HG03103 (cell line): Measurements from ENCODE around the gene MAGEB3.
"Not testable (repeated sequence)": the region's sequence is repeated elsewhere in the genome, so short reads cannot be mapped to it uniquely, and the experiment has no call there.

Experiments
- ATAC-seq: cut with Tn5 transposase; IDR thresholded peaks from one replicate; pipeline ENCODE4 v1.9.1; 2021; ENCODE audit warnings: low read depth; ENCODE audit not compliant: unreplicated experiment

The MAGEB3 gene, protein sequence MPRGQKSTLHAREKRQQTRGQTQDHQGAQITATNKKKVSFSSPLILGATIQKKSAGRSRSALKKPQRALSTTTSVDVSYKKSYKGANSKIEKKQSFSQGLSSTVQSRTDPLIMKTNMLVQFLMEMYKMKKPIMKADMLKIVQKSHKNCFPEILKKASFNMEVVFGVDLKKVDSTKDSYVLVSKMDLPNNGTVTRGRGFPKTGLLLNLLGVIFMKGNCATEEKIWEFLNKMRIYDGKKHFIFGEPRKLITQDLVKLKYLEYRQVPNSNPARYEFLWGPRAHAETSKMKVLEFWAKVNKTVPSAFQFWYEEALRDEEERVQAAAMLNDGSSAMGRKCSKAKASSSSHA

DNA sequence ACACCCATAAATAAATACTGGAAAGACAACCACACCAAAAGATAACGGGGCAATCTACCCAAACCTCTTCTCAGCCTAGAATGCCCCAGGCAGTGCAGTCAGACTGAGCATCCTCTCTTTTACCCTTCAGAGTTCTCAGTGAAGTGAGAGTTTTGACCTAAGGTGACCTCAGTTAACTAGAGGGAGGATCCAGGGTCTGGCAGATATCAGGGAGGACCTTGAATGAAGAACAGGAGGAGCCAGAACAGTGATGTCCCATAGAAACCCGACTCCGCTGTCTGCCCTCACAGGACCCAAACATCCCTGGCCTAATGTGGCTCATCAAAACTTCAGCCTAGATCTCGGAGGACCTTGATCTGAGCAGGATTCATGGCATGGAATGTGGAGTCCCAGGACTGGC is at the start of gene MAGEB3:
Gene MAGEB3, plus strand, starts transcription at position 263 of the 400 bp plus-strand sequence. CDS start 5,268 bp downstream, outside the sequence.
- ATAC-seq = no peak

DNA sequence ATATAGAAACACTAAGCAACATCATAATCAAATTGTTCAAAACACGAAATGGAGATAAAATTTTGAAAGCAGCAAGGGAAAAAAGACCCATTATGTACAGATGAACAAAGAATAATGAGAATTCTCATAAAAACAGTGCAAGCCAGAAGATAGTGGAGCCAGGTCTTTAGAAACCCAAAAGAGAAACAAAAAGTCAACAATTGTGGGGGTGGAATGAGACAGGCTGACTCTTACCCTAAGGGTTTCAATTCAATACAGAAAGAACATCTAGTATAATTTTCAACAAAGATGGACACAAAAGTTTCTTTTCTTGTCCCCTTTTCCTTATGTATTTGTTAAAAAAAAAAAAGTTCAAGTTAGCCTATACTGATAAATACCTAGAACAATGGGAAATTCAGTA is 49.1 kb upstream of the MAGEB3 start:
- ATAC-seq = no peak

DNA sequence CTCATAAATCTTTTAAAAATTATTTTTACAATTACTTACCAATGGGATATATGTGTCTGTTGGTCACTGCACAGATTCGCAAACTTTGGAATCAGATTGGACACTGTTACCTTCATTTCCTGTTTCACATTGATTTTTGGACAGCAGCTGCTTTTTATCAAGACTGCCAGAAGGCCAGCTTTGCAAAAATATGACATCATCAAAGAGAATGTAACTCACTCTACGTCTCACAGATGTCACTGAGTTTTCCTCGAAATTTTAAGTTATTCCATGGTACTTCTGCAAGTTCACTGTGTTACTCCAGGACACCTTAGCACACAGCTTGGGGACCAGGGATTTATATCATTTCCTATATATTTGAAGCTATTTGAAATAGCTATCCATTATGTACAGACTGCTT is 46.9 kb upstream of the MAGEB3 start:
- ATAC-seq = no peak

DNA sequence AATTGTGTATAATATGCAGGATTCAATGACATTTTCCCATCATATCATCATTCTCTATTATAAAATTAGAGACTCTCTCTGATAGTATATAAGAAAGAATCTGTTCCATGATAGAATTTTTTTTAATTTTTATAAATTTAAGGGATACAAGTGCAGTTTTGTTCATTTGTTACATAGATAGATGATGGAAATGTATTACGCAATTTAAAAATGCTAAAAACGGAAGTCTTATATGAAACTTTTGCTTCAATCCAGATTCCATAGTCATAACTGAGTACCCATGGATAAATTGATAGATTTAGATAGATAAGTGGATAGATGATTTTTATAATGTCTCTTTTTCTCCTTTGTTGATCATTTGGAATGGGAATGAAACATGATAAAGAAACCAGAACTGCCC is 40.0 kb upstream of the MAGEB3 start:
- ATAC-seq = no peak

DNA sequence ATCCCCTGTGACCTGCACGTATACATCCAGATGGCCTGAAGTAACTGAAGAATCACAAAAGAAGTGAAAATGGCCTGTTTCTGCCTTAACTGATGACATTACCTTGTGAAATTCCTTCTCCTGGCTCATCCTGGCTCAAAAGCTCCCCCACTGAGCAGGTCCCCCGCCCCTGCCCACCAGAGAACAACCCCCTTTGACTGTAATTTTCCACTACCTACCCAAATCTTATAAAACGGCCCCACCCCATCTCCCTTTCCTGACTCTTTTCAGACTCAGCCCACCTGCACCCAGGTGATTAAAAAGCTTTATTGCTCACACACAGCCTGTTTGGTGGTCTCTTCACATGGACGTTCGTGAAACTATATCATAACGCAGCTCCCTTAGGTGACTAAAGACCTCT is 36.5 kb upstream of the MAGEB3 start:
- not testable (repeated sequence) for ATAC-seq

DNA sequence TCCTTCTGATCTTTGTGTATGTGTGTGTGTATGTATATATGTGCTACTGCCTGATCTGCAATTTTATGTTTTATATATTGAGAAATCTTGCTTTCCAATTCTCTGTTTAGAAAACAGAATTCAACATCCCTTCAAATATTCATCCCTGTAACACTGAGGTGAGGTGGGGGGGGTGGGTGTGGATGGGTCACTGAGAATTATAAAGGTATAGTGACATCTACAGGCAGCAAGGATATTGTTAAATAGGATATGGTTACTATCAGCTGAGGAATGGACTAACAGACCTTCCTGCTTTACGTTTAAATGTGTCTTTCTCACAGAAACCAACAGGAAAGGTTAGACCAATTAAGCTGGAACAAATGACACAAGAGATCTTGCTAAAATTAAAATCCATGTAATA is 34.1 kb upstream of the MAGEB3 start:
- ATAC-seq = no peak

DNA sequence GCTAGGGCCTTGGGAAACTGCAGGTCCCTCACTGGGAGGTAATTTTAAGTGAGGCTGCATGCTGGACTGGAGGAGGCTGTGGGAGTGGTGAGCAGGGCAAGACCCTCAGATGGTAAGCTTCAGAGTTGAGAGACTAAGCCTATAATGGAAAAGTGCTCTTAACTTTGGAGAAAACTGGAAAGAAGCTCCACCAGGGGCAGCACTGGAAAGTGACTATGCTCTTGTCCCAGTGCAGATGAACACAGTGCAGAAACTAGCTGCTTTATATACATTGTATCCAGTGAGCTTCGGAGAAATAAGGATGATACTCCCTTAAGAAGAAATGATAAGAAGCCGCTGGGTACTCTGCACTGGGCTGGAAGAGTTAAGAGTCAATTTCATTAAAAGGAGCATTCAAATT is 18.3 kb upstream of the MAGEB3 start:
- no peak for ATAC-seq

DNA sequence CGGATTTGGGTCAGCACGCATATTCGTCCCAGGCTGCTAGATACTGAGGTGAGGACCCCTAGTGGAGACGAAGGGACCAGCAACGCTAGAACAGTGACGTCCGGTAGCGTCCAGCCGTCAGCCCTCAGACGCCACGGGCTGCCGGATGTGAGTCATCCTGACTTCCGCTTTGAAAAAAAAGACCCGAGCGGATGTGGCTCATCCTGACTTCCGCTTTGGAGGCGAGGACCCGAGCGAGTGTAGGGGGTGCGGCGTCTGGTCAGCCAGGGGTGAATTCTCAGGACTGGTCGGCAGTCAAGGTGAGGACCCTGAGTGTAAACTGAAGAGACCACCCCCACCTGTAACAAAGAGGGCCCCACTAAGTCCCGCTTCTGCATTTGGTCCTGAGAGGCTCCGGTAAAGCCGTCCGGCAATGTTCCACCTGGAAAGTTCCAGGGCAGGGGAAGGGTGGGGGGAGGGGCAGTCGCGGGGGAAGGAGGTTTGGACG is 15.1 kb upstream of the MAGEB3 start, which contains the start of gene MAGEB2:
Gene MAGEB2, plus strand, starts transcription at position 207 of the 487 bp plus-strand sequence. CDS start 3,018 bp downstream, outside the sequence.
- ATAC-seq = no peak

DNA sequence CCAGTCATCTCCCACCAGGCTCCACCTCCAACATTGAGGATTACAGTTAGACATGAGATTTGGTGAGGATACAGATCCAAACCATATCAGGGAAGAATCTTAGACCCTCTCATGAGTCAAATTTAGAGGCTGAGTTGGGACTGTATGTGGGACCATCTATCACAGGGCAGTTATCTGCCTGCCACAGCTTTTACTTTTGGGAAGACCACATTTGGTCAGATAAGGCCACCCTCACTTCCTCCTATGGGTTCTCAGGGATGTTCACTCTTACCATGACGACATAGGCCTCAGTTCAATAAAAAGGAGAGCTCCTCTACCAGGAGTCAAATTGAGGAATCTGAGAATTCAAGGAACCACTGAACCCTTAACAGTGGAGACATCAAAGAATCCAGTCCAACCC is 13.0 kb upstream of the MAGEB3 start:
- no peak for ATAC-seq

DNA sequence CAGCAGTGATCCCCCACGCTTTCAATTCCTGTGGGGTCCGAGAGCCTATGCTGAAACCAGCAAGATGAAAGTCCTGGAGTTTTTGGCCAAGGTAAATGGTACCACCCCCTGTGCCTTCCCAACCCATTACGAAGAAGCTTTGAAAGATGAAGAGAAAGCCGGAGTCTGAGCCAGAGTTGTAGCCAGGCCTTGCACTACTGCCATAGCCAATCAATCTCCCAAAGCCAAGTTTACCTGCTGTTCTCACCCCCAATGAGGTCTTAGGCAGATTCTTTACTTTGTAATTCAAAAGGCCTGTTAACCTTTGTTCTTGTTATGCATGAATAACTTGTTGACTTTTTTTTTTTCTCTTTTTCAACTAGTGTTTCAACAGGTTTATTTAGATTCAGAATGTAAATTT is 11.1 kb upstream of the MAGEB3 start:
- no peak for ATAC-seq

DNA sequence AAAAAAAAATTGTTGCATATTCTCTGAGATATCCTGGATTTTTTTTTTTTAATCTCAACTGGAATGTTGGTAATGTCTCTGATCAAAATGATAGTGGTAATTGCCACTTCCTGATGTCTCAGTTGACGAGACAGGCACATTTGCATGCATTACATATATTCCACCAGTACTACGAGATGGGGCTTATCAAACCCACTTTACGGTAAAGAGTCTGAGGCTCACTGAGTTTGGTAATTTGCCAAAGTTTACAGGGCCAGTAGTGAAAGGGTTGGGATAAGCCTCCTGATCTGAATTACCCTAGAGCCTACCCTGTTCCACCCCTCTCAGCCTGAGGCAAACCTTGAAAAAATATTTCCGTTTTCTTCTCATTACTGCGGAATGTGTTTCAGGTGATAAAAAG is 9.8 kb upstream of the MAGEB3 start:
- no peak for ATAC-seq

DNA sequence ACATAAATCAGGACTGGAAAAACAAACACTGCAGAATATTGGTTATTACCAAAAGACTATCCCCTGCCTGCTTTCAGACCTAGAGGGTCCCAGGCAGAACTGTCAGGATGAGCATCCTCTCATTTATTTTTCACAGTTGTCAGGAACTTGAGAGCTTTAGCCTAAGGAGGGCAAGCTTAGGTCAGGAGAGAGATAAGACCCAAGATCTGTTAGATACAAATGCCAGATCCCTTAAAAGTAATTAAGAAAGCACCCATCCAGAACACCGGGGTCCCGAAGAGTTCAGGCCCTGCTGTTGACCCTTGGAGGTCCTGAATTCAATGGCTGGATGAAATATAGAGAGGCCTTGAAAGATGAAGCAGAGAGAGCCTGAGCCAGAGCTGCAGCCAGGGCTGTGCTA is 5.9 kb upstream of the MAGEB3 start:
- ATAC-seq = no peak

DNA sequence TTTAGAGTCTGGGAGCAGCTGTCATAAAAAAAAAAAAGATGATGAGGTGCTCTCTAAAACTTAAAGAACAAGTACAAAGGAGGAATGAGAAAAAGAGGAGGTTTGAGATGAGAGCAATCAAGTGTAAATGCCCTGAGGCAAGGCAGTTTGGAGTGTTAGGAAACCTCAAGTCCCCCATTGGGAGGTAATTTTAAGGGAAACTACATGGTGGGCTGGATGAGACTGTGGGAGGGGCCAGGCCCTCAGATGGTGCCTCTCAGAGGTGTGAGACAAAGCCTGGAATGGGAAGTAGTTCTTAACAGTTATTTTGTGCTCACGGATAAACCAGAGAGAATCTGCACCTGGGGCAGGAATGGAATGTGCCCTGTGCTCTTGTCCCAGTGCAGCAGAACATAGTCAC is 1.9 kb upstream of the MAGEB3 start:
- ATAC-seq = no peak

DNA sequence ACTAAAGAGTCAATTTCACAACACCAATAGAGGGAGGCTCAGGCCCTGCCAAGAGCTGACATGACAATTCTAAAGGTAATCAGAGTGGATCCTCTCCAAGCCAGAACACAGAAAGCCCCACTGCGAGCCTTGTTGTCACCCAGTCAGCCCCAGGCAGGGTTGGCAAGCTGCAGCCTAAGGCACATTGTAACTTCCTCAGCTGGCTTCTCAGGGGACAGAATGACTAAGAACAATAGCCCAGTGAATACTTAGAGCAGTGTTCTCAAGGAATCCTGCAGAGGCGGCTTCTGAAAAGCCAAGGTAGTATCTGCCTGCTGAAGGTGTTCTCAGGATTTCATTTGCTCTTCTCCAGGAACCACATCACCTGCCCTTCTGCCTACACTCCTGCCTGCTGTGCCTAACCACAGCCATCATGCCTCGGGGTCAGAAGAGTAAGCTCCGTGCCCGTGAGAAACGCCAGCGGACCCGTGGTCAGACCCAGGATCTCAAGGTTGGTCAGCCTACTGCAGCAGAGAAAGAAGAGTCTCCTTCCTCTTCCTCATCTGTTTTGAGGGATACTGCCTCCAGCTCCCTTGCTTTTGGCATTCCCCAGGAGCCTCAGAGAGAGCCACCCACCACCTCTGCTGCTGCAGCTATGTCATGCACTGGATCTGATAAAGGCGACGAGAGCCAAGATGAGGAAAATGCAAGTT is 11.4 kb downstream of the MAGEB3 start, which contains the start of gene MAGEB4:
Gene MAGEB4, plus strand, starts transcription at position 277 of the 692 bp plus-strand sequence. Its CDS starts 136 bp downstream, at position 413.
- ATAC-seq = no peak

DNA sequence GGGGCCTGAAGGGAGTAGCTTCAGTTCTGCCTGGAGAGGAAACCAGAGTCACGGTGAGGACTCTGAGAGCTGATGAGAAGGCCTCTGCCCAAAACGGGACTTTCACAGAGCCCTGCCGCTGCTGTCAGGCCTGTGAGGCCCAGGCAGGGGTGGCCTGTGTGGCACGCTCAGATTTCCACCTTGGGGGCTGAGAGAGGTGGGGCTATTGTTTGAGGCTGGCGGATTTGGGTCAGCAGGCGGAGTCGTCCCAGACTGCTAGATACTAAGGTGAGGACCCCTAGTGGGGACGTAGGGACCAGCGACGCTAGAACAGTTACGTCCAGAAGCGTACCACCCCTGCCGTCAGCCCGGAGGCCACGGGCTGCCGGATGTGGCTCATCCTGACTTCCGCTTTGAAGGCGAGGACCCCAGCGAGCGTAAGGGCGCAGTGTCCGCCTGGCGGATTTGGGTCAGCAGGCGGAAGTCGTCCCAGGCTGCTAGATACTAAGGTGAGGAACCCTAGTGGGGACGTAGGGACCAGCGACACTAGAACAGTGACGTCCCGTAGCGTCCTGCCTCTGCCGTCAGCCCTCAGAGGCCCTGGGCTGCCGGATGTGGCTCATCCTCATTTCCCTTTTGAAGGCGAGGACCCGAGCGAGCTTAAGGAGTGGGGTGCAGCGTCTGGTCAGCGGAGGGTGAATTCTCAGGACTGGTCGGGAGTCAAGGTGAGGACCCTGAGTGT is 16.5 kb downstream of the MAGEB3 start, which contains the start of gene MAGEB1:
Gene MAGEB1, plus strand, starts transcription at position 378 of the 721 bp plus-strand sequence. CDS start 3,348 bp downstream, outside the sequence.
- no peak for ATAC-seq

DNA sequence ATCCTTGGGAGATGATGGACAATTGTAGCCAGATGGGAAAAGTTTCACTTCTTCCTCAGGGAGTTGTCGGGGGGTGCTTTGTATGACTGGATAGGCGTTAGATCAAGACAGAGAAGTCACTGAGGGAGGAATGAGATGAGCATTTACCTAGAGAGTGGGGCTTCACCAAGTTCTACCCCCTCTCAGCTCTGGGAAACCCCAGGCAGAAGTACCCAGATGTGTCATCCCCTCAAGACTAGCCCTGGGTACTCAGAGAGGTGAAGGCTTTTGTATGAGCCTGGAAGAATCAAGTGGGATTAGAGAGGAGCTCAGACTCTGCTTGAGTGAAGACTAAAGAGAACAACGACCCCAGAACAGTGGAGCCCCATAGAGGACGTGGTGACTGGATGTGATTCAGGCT is 18.4 kb downstream of the MAGEB3 start:
- no peak for ATAC-seq

DNA sequence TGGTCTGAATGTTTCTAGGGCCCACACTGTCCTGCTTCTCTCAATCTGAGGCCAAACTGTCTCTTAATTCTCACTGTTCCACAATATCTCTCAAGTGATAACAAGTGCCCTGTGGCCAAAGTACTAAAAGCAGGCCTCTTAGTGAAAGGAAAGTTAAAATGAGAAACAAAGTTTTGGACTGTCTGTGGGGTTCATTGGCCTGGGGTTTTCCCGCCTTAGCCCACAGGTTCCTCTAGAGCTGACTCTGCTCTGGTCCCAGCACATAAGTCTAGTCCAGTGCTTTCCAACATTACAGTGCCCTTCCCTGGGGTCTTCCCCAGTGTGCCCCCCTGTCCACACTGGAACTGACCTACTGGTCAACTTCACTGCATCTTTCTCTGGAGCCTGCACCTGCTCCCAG is 22.8 kb downstream of the MAGEB3 start:
- no peak for ATAC-seq

DNA sequence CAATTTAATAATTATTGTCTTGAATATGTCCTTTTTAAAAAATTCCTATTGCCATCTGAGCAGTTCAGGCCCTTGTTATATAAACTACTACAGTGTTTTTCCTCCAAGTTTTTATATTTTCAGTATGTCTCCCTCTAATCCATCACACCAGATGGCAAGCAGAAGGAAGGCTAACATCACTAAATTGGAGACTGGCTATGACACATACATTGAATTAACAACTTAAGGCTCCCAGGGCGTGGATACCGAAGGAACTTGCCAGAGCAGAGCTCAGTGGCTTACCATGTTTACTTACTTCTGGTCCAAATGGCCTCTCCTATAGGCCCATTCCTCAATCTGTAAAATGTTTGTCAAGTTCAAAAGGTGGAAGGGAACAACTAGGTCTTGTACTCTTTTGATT is 29.5 kb downstream of the MAGEB3 start:
- no peak for ATAC-seq

DNA sequence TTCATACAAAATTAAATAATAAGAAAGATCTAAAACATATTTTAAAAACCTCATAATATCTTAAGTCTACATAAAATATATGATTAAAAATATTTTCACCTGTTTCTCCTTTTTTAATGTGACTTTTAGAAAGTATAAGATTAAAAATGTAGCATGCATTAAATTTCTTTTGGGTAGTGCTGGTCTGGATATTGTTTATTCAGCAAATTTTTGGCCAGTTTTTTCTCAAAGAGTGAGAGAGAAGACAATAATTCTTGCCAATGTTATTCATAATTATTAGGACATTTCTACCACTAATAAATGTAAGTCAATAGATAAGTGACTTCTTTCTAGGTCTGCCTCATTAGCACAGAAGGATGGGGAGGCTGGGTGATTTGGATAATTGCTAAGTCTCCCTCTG is 30.6 kb downstream of the MAGEB3 start:
- ATAC-seq = no peak

DNA sequence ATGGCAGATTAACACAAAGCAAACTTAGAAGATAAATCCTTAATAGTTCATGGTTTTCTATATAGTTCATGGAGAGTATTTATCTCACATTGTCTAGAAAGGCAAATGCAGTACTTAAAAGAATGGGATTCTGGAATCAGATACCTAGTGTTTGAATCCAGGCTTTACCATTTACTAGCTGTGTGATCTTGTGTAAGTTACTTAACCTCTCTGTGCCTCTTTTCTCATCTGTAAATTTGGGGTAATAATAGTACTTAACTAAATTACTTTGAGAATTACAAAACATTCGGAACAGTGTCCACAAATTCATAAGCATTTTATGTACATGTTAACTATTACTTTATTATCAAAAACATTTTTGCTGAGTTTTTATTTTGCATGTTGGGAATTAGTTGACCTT is 32.3 kb downstream of the MAGEB3 start:
- ATAC-seq = no peak

DNA sequence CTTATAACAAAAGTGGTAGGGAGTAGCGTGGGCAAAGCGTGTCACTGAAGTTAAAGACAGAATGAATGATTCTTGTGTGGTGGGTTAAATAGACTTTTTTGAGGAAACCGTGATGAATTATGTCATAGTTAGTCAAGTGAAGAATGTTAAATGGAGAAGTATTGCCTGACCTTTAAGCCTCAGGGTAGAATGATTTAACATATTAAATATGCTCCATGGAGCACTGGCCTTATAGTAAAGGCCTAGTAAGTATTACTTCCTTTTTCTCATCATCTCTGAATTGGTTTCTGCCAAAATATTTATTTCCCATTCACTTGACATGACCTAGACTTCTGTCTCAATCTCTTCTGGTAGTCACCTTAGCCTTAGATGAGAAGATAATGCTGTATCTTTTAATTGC is 40.2 kb downstream of the MAGEB3 start:
- no peak for ATAC-seq
